ENCODE data around the gene PSMG3.

The PSMG3 gene

DNA sequence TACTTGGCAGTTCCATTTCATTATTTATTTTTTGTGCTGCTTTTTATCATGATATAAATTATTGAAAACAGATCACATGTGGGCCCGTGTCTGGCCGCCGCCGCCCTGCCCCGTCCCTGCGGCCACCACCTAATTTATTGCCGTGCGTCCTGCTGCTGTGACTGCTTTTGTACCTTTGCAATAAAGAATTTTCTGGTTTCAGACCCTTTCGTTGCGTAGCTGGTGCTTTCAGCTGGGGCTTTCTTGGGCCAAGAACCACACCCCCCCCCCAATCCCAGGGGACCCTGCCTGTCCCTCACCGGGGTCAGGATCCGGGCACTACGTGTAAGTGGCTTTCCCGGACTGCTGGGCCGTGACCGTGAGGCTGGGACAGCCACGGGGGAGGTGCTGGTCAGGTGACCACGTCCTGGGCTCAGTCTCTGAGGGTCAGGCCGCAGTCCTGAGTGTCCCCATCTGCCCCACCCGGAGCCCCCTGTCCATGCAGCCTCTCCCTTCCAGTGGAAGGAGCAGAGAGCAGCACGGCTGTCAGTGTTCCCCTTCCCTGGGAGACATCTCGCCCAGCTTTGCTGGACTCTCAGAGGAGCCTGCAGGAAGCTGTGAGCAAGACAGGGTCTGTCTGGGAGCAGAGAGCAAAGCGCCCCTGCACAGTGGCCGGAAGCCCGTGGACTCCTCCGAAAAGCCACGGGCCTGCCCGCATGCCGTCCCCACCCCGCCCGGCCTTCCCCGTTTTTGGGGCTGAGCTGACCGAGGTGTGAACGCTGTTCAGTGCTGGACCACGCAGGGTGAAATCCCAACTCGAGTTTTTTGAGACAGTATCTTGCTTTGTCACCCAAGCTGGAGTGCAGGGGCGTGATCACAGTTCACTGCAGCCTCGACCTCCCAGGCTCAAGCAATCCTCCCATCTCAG lies 26.7 kb downstream of the PSMG3 start:
- DNase-seq = no peak

GRCh38 chr7:1542329-1542728 lies 27.5 kb downstream of the PSMG3 start:
- DNase-seq = no peak

- DNase-seq = no peak
Observed at GRCh38 chr7:1541431-1542162, 28.2 kb downstream of the PSMG3 start.

GRCh38 chr7:1540776-1541271 lies 29.0 kb downstream of the PSMG3 start:
- no peak for DNase-seq

GRCh38 chr7:1539882-1540775 lies 29.7 kb downstream of the PSMG3 start:
- peak; percentile 9 for DNase-seq

DNA sequence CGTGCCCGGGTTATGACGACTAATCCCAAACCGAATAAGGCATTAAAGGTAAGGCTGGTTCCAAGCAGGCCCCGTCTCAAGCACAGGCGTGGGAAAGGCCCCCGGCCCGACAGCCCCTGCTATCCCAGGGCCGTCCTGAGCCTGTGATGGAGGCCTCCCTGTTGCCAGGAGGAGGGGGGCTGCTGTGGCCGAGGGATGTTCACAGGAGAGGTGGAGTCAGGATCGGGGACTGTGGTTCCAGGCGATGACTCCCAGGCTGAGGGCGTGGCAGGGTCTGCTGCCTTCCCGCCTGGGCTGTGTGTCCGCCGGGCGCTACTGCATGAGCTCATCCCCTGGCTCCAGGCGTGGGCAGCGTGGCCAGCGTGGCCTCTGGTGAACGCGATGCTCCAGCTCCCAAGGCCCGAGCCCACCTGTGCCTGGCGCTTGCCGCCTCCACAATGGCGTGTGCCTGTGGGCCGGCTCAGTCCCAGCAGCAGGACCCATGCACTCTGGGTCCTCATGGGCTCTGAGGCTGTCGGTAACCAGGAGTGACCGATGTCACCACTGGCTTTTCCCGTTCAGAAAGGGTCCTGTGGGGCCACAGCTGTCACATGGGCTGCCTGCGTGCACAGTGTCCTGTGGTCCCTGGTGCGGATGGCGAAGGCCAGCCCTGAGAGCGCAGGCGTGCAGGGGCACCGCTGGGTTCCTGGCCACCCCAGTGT lies 30.5 kb downstream of the PSMG3 start:
- peak; percentile 9 for DNase-seq

GRCh38 chr7:1538544-1539180 lies 31.2 kb downstream of the PSMG3 start:
- peak; percentile 9 for DNase-seq

DNA sequence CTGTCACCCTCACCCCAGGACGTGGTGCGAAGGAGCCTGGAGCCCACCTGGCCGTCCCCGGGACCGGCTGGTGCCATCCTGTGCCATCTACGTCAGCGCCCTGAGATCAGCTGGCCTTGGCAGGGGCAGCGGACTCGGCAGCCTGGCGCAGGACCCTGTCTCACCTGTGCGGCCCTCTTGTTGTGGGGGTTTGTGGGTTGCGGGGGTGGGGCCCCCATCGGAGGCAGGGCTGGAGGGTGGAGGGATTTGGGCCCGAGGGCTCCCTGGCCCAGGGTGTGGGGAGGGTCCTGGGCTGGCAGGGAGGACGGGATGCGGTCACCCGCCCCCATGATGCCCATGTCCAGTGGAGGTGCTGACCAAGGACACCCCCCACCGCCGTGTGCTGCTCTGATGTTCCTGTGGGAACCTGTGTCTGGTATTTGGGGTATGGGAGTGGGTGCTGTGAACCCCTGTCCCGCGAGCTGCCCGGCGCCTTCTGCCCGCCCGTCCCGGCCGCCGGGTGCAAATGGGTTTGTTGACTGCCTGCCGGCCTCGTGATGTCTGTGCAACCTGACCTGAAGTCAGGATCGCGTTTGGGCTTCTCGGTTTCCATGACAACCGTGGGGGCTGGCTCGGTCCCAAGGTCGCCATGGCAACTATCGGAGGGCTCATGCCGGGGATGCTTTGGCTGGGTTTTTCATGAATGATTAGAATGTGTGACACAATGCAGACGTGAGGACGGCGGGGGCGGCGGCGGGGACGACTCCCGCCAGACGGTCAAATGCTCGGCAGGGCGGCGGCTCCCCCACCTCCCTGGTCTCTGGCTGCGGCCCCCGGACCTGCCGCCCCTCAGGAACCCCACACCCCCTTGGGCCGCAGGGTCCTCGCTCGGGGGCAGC lies 32.1 kb downstream of the PSMG3 start:
- peak; percentile 11 for DNase-seq

DNA sequence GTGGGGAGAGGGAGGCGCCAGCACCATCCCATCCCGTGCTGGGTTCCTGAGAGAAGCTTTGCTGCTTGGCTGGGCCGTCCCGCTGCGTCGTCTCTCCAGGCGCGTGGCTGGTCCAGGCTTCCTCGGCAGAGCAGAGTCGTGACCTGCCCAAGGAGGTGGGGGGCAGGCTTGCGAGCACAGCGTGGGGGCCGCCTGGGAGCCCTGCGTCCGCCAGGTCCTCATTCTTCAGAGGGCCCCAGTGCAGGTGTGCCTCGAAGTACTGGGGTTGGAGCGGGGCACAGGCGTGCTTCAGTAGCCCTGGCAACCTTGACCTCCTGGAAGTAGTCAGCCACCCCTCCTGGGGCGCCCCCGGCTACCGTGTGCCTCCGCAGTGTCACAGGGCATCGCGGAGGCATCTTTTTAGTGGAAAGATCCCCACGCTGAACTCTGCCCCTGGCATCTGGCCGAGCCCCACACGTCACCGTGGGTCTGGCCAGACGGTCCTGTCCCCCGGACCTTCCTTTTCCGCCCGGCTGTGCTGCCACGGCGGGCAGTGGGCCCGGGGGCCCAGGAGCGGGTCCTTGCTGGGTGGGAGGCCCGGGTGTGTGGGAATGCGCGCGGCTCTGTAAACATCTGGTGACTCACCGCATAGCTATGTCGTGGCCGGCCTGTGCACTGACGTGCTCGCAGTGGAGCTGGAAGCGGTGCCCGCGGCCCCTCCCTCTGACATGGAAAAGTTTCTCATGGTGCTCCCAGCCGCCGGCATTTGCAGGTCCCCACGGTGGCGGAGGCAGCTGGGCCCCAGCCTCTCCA lies 32.9 kb downstream of the PSMG3 start:
- DNase-seq = peak; percentile 12

GRCh38 chr7:1536455-1536742 lies 33.4 kb downstream of the PSMG3 start:
- DNase-seq = peak; percentile 10

- peak; percentile 11 for DNase-seq
Observed at GRCh38 chr7:1535701-1536454, 34.0 kb downstream of the PSMG3 start.

DNA sequence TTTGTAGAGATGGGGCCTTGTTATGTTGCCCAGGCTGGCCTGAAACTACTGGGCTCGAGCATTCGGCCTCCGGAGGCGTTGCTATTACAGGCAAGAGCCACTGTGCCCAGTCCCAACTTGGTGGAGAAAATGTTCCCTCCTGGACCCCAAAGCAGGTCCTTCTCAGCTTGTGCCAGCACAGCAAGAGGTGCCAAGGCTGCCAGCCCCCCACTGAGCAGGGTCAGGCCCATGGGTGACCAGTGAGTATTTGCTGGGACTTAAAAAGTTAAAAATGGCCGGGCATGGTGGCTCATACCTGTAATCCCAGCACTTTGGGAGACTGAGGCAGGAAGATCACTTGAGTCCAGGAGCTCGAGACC lies 34.8 kb downstream of the PSMG3 start:
- no peak for DNase-seq

GRCh38 chr7:1534330-1535099 lies 35.3 kb downstream of the PSMG3 start:
- DNase-seq = peak; percentile 12

- DNase-seq = peak; percentile 24
Observed at GRCh38 chr7:1533547-1534329, 36.1 kb downstream of the PSMG3 start.

DNA sequence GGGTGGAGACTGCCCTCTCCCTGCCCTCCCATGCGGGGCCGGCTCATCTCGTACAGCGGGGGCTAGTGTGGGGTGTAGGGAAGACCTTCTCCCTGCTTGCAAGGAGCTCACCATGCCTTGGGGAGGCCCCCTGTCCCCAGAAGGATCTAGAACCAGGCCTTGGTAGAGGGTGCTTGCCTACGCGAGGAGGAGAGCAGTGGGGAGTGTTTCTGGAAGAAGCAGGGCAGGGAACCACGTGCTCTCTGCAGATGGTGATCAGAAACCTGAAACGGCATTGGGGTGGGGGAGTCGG lies 36.6 kb downstream of the PSMG3 start:
- no peak for DNase-seq

DNA sequence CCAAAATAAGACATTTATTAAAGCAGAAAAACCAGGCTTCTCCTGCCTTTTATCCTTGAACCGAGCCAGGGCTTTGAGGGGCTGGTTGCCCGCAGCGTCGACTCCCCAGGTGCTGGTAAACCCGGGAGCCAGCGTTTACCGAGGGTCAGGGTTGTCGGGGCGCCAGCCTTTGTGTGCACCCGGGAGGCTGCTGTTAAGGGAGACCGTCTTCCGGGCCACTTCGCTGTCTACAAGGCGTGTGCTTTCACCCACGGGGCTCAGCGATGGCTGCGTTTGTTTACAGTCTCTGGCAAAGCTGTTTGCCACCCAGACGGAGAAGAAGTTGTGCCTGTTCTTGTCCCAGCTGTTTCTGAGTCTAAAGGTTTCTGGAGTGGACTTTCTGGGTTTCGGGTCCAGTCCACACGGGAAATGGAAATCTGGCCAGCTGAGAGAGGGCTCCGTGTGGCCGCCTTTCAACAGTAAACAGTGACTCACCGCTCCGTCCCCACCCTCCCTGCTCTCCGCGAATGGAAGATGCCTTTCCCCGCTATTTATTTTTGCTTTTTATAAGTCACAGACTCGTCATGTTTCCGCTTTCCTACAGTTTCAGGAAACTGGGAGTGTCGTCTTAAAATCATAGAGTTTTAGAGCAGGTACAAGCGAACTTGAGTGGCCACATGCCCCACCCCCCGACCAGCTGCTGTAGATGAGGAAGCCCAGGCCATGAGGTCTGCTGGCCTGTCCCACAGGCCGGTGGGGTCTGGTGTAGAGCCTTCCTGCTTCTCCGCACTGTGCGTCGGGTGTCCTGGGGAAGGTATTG lies 37.2 kb downstream of the PSMG3 start:
- peak; percentile 56 for DNase-seq

- DNase-seq = peak; percentile 17
Observed at GRCh38 chr7:1531979-1532455, 37.8 kb downstream of the PSMG3 start.

Data from activated naive CD4-positive, alpha-beta T cell treated with anti-CD3 and anti-CD28 coated beads, Interleukin-2, amount 50 U/mL, for 16 hours (primary cell).